Lung (tissue), 12 donors: ENCODE data around the gene IPPK. TPM values are rescaled to one million over a fixed set of nuclear protein-coding genes. Genes with fewer than 3 reads are reported as not detected.

Experiments
- ATAC-seq: fragments of 200-7000 bp; cut with Tn5 transposase; one replicate; pipeline ENCODE4 v1.9.1; 2020; ENCODE audit warnings: moderate number of reproducible peaks; ENCODE audit not compliant: insufficient read depth, low FRiP score
- DNase-seq, 3 donors: peaks; one replicate each; pipeline ENCODE4 v3.0.0-alpha.2; 2013 to 2017
- H3K27ac ChIP-seq, 2 donors: one replicate each; pipeline ENCODE4 v1.5.1; 2013; ENCODE audit warnings: mild to moderate bottlenecking in 2 of 2, moderate library complexity in 2 of 2, control low read depth in 1 of 2, inconsistent platforms in 1 of 2, low read depth in 1 of 2, low read length in 1 of 2
- H3K27me3 ChIP-seq, 3 donors: one replicate each; pipeline ENCODE4 v1.5.1; 2013; ENCODE audit warnings: low read length in 2 of 3; ENCODE audit not compliant: control insufficient read depth in 3 of 3, insufficient read depth in 3 of 3
- H3K36me3 ChIP-seq, 4 donors: one replicate each; pipeline ENCODE4 v1.5.1; 2013; ENCODE audit warnings: low read length in 4 of 4, mild to moderate bottlenecking in 1 of 4, moderate library complexity in 1 of 4; ENCODE audit not compliant: control insufficient read depth in 4 of 4, insufficient read depth in 4 of 4
- H3K4me1 ChIP-seq, 5 donors: one replicate each; pipeline ENCODE4 v1.5.1; 2013; ENCODE audit warnings: low read length in 5 of 5, mild to moderate bottlenecking in 2 of 5, moderate library complexity in 1 of 5; ENCODE audit not compliant: control insufficient read depth in 5 of 5, insufficient read depth in 5 of 5
- H3K4me3 ChIP-seq: one replicate; pipeline ENCODE4 v1.5.1; 2013; ENCODE audit warnings: mild to moderate bottlenecking, control low read depth, moderate library complexity
- H3K9ac ChIP-seq, 2 donors: one replicate each; pipeline ENCODE4 v1.5.1; 2013; ENCODE audit warnings: low read length in 2 of 2, control low read depth in 1 of 2; ENCODE audit not compliant: insufficient read depth in 1 of 2
- H3K9me3 ChIP-seq, 4 donors: one replicate each; pipeline ENCODE4 v1.5.1; 2013; ENCODE audit warnings: low read length in 3 of 4, mild to moderate bottlenecking in 1 of 4, moderate library complexity in 1 of 4; ENCODE audit not compliant: control insufficient read depth in 4 of 4, insufficient read depth in 3 of 4
- CTCF ChIP-seq: IDR thresholded peaks from 2 replicates; pipeline ENCODE4 v1.5.1; 2012; ENCODE audit warnings: mild to moderate bottlenecking; ENCODE audit errors: control extremely low read depth, extremely low read depth
- WGBS, 2 donors: extraction: QIAGEN DNeasy Blood & Tissue Kit; methylation state at CpG; one replicate each; pipeline ENCODE4 v1.1.7; 2013; 5-methylcytosine and 5-hydroxymethylcytosine counted together
- polyA plus RNA-seq, 2 donors: library from polyadenylated mRNA; stranded (reverse); fragments of 200-250 nt; gene quantifications; one replicate each; pipeline ENCODE4 v1.2.1, GENCODE V29; 2013
- total RNA-seq, 2 donors: library from RNA; depleted of rRNA in 1 of 2; stranded (reverse); fragments of >200 nt in 1 of 2; gene quantifications; one replicate each; pipeline ENCODE4 v1.2.1, GENCODE V29; 2014 to 2021
- donor health status: control.
- donor health status: control.
- donor health status: Bipolar disorder and iron deficiency.
- donor health status: healthy.
- donor health status: DM: yes; HTN: yes; CAD: no.

The IPPK gene
- total and polyA plus RNA-seq, 4 donors = 6.0 to 9.6 (median 6.8) TPM

GRCh38 chr9:92617195-92617813 lies 52.6 kb downstream of the IPPK start:
- Histone ChIP-seq H3K9ac (peak overlapping the region in 1 of 2 donors; percentile 71), H3K4me1 (peaks cover 0 to 75% (median 26%) of the 10 kb centered on the region in 5 donors), H3K4me3 (no peak overlapping the region), H3K36me3 (peaks cover 4 to 34% (median 8%) of the 10 kb centered on the region in 4 donors), H3K9me3 (peaks cover 0 to 2% (median 0%) of the 10 kb centered on the region in 4 donors), H3K27me3 (no peaks in the 10 kb centered on the region), H3K27ac (peak overlapping the region in 1 of 2 donors; percentile 15)
- DNase-seq (peak in 1 of 3 donors; percentile 39), ATAC-seq (no peak)
- 91 to 92% methylated on average over 11 of the region's 11 CpGs for WGBS, 2 donors
- no peak for TF ChIP-seq CTCF

GRCh38 chr9:92616655-92617111 lies 53.2 kb downstream of the IPPK start:
- ATAC-seq = no peak
- Histone ChIP-seq H3K4me3 (no peak overlapping the region), H3K27me3 (no peaks in the 10 kb centered on the region), H3K9ac (peak overlapping the region in 1 of 2 donors; percentile 71), H3K4me1 (peaks cover 0 to 69% (median 26%) of the 10 kb centered on the region in 5 donors), H3K27ac (peak overlapping the region in 1 of 2 donors; percentile 15), H3K36me3 (peaks cover 4 to 39% (median 9%) of the 10 kb centered on the region in 4 donors), H3K9me3 (peaks cover 0 to 2% (median 0%) of the 10 kb centered on the region in 4 donors)
- DNase-seq = peak in 2 of 3 donors; percentile 48 to 87
- TF ChIP-seq CTCF = no peak
- WGBS, 2 donors = 73 to 87% methylated on average over 11 of the region's 11 CpGs

- peaks cover 4 to 39% (median 9%) of the 10 kb centered on the region in 4 donors for H3K36me3 ChIP-seq
- TF ChIP-seq CTCF = no peak
- H3K9me3 ChIP-seq = peaks cover 0 to 2% (median 0%) of the 10 kb centered on the region in 4 donors
- DNase-seq = peak; percentile 65 to 95 (median 93)
- no peak overlapping the region for H3K4me3 ChIP-seq
- no peaks in the 10 kb centered on the region for H3K27me3 ChIP-seq
- ATAC-seq = no peak
- peaks cover 0 to 64% (median 26%) of the 10 kb centered on the region in 5 donors for H3K4me1 ChIP-seq
- no peak overlapping the region for H3K27ac ChIP-seq
- peak overlapping the region in 1 of 2 donors; percentile 71 for H3K9ac ChIP-seq
- WGBS, 2 donors = 76 to 82% methylated on average over 11 of the region's 11 CpGs
These were observed 53.7 kb downstream of the IPPK start for GRCh38 chr9:92616199-92616641.
